HK-2 (cell line): ENCODE data around the gene ENO1.
"Not testable (repeated sequence)": the region's sequence is repeated elsewhere in the genome, so short reads cannot be mapped to it uniquely, and the experiment has no call there.

ENCODE experiments used
- DNase-seq: peaks from one replicate; pipeline ENCODE4 v3.0.0-alpha.2; 2018; ENCODE audit not compliant: unreplicated experiment

ENO1 gene

GRCh38 chr1:8845104-8846097 is 33.1 kb downstream of the ENO1 start:
- no peak for DNase-seq

DNA sequence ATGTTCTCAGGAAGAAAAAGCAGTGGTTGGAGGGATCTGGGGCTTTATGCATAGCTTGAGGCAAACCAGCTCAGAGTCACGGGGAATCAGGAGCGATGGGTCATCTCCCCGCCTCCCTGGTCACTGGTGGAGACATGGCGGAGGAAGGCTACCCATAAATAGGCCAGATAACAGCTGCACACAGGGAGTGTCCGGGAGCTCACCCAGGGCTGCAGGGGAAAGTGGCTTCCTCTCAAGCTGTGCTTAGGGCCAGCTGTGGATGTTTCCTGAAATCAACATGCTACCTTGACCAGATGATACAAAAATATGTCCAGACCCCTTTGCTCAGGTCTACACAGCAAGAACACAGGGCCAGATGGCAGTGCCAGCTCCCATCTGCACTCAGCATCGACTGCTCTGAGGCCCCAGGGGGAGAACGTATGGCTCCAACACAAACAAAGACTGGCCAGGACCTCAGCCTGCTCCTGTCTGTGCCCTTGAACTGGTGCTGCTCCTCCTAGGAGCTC is 33.9 kb downstream of the ENO1 start:
- no peak for DNase-seq

DNA sequence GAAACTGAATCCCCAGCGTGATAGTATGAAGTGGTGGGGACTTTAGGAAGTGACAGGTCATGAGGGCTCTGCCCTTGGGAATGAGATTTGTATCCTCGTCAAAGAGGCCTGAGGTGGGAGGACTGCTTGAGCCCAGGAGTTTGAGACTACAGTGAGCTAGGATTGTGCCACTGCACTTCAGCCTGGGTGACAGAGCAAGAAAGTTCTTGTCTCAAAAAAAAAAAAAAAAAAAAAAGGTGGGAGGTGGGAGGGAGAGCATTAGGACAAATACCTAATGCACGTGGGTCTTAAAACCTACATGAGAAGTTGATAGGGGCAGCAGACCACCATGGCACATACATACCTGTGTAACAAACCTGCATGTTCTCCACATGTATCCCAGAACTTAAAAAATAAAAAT is 37.1 kb downstream of the ENO1 start:
- DNase-seq = no peak

DNA sequence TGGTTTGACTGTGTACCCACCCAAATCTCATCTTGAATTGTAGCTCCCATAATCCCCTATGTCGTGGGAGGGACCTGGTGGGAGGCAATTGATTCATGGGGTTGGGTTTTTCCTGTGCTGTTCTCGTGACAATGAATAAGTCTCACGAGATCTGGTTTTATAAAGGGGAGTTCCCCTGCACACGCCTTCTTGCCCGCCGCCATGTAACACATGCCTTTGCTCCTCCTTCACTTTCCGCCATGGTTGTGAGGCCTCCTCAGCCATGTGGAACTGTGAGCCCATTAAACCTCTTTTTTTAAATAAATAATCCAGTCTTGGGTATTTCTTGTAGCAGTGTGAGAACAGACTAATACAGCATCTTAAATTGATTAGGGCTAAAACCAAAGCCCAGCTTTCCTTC is 38.5 kb downstream of the ENO1 start:
- DNase-seq = no peak

DNA sequence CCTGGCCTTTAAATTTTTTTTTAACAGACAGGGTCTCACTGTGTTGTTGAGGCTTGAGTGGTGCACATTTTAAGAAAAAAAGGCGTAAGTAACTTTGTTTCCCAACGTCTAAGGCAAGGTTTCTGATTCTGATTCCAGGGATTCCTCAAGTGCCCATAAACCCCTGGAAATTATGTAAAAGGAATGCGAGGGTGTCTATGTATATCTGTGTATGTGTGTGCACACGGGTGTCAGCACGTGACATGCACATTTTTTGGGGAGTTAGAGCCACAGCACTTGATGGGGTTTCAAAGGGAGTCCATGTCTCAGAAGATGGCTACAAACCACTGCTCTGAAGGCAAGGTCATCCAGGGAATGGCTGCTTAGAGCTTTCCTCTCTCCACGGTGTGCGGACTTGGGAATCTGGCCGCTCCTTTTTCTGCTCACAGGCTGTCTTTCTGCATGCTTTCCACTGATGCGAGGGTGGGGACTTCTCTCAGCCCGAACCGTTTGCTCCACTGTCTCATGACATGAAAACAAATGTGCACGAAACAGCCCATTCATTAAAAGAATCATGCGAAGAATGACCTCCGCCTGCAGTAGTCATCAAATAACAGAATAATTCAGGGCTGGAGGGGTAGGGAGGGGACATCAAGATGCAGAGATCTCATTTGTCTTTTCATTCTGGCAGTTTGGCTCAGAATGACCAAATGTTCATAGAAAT is 42.4 kb downstream of the ENO1 start:
- DNase-seq = no peak

DNA sequence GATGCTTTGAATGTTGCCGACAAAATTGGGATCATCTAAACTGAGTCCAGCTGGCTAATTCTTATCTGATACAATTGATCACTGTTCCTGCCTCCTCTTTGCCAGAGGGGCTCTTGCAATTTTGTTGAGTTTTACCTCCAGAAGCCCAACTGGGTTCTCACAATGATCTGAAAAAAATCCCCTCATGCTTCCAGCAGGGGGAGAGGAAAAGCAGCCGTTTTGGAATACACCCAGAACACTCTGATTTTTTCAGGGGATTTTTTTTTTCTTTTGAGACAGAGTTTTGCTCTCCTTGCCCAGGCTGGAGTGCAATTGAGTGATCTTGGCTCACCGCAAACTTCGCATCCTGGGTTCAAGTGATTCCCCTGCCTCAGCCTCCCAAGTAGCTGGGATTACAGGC is 47.1 kb downstream of the ENO1 start:
- DNase-seq = no peak

DNA sequence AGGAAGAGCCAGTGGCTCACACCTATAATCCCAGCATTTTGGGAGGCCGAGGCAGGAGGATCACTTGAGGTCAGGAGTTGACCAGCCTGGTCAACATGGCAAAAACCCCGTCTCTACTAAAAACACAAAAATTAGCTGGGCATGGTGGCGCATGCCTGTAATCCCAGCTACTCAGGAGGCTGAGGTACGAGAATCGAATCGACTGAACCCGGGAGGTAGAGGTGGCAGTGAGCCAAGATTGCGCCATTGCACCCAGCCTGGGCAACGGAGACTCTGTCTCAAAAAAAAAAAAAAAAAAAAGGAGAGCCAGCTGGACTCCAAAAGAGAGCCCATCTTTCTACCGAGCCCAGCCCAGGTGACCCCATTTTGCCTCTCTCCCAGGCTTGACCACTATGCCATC is 47.8 kb downstream of the ENO1 start:
- not testable (repeated sequence) for DNase-seq

DNA sequence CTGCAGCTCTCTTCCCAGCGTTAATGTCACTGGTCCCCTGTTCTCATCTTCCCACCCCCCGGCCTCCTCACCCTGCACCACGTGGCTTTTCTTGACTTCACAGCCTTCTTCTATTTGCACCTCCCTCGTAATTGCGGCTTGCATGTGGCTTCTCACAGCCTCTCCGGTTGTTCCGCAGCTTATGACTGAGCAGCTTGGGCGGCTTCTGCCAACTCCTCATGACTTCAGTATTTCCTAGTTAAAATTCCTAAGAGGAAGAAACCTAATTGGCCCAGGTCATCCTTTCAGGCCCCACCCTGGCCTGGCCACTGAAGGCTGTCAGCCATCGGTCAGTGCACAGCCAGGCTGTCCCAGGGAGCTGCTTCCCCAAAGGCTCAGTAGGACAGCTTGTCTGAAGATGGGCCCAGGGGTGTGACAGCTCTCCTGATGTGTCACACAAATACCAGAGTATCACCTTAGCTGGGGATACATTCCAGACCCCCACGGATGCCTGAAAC is 52.5 kb downstream of the ENO1 start:
- no peak for DNase-seq

GRCh38 chr1:8823295-8823664 is 55.2 kb downstream of the ENO1 start:
- no peak for DNase-seq

DNA sequence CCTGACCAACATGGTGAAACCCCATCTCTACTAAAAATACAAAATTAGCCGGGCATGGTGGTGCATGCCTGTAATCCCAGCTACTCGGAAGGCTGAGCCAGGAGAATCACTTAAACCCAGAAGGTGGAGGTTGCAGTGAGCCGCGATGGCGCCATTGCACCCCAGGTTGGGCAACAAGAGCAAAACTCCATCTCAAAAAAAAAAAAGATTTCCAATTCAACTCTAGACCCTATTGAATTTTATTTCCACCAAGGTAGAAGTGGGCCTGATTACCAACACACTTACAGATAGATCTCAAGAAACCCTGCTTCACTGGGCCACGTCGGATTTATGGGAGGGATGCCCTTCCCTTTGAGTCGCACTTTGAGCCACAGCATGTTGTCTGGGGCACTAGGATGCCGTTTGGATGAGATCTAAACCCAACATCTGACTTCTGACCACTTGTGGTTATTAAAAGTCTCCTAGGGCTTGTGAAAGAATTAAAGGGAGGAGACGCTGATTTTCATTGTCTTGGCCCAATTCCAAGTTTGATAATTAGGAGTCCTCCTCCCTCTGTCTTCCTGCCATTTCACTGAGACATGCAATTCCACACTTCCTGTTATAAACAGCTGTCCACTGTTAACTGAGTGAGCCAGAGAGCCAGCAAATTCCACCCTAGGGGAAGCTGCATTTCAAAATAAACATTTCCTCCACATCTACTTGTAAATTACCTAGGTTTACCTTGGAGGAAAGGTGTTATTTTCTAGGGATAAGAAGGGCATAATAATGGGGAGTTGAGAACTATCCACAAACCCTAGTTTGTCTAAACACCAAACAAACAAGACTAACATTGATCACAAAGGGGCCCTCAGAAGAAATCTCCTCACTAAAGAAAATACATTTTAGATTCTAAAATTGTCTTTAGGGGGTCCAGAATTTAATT is 55.9 kb downstream of the ENO1 start:
- no peak for DNase-seq

- no peak for DNase-seq
Measured at GRCh38 chr1:8821084-8821483, 57.4 kb downstream of the ENO1 start.

DNA sequence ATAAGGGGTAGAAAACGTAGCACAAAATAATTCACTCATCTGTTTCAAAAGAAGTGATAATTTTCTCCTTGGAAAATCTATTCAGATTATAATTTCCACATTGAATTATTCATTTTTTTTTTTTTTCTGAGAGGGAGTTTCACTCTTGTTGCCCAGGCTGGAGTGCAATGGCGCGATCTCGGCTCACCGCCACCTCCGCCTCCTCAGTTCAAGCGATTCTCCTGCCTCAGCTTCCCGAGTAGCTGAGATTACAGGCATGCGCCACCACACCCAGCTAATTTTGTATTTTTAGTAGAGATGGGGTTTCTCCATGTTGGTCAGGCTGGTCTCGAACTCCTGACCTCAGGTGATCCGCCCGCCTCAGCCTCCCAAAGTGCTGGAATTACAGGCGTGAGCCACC is 59.7 kb downstream of the ENO1 start:
- DNase-seq = not testable (repeated sequence)

DNA sequence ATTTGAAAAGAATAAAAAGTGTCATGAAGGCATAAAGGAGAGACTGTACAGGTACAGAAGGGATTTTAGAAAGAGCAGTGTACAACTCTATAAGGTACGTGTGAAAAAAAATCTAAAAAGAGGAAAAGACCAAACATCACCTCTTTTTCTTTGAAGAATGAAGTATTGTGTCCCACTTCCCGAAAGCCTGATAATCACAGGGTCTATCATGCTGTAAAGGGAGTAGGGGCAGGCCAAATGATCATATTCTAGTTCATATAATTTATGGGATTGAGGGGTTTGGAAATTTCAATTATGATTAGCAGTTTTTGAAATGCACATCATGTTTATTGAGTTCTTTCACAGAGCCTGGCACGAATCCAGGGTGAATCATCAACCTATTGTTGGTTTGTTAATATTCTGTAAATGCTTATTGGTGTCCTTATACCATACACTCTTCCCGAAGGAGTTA is 60.1 kb downstream of the ENO1 start:
- peak; percentile 30 for DNase-seq

DNA sequence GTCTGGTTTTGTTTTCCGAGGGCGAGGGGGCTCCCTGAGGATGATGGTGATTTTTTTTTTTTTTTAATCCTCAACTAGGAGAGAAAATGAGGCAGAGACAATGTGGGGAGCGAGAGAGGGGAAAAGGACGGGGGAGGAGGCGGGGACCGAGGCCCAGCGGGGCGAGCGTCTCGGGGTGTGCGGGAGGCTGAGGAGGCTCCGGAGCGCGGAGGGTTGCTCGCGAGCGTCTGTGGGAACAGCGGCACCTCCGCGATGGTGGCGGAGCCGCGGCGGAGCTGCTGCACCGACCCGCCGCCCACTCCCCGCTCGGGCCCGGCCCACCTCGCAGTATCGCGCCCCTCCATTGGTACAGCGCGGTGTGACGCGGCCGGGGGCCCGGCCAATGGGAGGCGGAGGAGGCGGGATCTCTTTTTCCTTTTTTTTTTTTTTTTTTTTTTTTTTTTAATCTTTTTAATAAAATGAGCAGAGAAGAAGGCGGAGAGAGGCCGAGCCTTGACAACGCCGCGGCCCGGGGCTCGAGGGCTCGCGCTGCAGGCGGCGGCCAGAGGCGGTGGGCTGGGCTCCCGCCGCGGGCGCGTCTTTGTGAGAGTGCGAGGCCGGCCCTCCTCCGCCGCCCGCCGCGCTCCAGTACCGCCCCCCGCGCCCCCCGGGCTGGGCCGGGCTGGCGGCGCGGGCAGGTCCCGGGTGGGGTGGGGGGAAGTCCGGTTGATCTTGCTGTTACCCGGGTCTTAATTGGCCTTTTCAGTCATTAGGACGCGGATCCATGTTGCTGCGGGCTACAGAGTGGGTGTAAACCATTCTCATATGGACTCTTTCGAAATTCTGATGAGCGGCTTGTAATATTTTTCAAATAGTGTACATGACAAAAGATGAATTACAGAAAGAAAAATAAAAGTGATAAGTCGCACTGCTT is 60.8 kb downstream of the ENO1 start, which contains the start of gene RERE:
Gene RERE (minus strand): TSS at position 229 of the 913 bp plus-strand sequence.
- DNase-seq = peak; percentile 95

DNA sequence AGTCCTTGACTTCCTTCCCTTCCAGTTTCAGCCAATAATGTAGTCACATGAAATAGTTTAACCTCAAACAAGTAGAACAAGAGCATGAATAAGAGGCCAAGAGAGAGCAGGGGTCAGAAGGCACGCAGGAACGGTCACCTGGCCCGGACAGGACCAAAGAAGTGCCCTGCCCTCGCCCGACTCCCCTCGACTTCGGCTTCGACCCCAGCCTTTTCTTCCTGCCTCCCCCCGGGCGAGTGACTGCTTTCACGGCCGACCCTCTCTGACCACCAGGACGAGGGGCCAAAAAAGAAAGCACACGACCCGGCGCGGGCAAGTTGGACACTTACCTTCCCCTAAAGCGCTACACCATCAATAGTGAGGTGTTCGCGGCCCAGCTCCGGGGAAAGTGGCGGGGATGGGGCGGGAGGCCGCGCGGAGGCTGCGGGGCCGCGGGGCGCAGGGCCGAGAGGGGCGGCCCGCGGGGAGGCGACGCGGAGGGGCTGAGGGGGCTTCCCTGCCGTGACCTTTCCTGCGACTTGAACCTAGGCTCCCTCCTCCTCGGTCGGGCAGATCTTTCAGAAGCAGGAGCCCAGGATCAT is 61.6 kb downstream of the ENO1 start:
- DNase-seq = peak; percentile 40

GRCh38 chr1:8816264-8816663 is 62.2 kb downstream of the ENO1 start:
- no peak for DNase-seq

GRCh38 chr1:8815582-8816151 is 62.8 kb downstream of the ENO1 start:
- DNase-seq = no peak

GRCh38 chr1:8814865-8815264 is 63.6 kb downstream of the ENO1 start:
- DNase-seq = no peak

DNA sequence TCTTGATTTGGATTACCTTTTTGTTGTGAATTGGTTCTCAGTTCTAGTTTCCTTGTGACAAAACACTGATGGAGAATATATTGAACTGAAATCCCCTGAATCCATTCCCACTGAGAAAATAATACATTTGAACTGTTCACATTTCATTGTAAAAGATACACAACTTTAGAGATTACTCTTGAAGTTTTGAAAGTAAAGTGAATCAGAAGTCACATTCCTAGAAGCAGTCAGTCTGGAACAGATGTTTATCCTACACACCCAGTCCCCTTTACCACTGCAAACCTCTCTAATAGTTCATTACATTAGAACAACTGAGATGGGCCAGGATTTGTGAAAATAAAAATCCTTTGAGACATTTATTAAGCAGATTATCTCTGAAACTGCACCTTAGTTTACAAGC is 64.5 kb downstream of the ENO1 start:
- no peak for DNase-seq
